Caco-2 (cell line): Measurements from ENCODE around the gene C16orf92. TPM values are rescaled to one million over a fixed set of nuclear protein-coding genes. Genes with fewer than 3 reads are reported as not detected.
"Not testable (repeated sequence)": the region's sequence is repeated elsewhere in the genome, so short reads cannot be mapped to it uniquely, and the experiment has no call there.

Experiments used
- BruUV-seq: library from RNA; stranded (reverse); fragments of 400-500 nt; replicated peaks from 2 replicates; lab custom pipeline; 2021; lab: Mats Ljungman, UMichigan
- CTCF ChIA-PET: fragments of 300-600 bp; sonication (Branson Sonifier 250); formaldehyde crosslinking; loops from one replicate; lab custom pipeline; 2022; ENCODE audit warnings: antibody characterized with exemption; lab: Charles Lee
- POLR2A ChIA-PET: fragments of 300-600 bp; sonication (Branson Sonifier 250); formaldehyde crosslinking; loops from one replicate; lab custom pipeline; 2022; ENCODE audit warnings: antibody characterized with exemption; lab: Charles Lee
- DNase-seq, 2 experiments: peaks; one replicate each; pipeline versions ENCODE4 v3.0.0 to v3.0.0-alpha.2; 2020 to 2022
- H3K27me3 ChIP-seq: replicated peaks from 2 replicates; pipeline ENCODE4 v1.6.0; 2011; ENCODE audit warnings: low read length; ENCODE audit not compliant: control insufficient read depth, insufficient read depth
- H3K36me3 ChIP-seq: 2 replicates; pipeline ENCODE4 v1.5.1; 2011; ENCODE audit warnings: low read length; ENCODE audit not compliant: control insufficient read depth, insufficient read depth
- H3K4me1 ChIP-seq: fragments of 250-450 bp; sonication (Bioruptor Pico); 2 replicates; pipeline ENCODE4 v1.5.1; 2020; ENCODE audit warnings: mild to moderate bottlenecking
- H3K4me3 ChIP-seq: 2 replicates; pipeline ENCODE4 v1.5.1; 2011; ENCODE audit warnings: low read depth, mild to moderate bottlenecking, control low read depth, low read length
- H3K9me3 ChIP-seq: fragments of 250-450 bp; sonication (Bioruptor Pico); 2 replicates; pipeline ENCODE4 v1.5.1; 2020; ENCODE audit warnings: mild to moderate bottlenecking, moderate library complexity
- H3K27ac Mint-ChIP-seq: one replicate; pipeline ENCODE4 v1.8.0; 2022; ENCODE audit warnings: mixed read lengths; ENCODE audit not compliant: unreplicated experiment
- H3K27me3 Mint-ChIP-seq: one replicate; pipeline ENCODE4 v1.8.0; 2022; ENCODE audit warnings: mixed read lengths; ENCODE audit not compliant: insufficient read depth, unreplicated experiment
- H3K36me3 Mint-ChIP-seq: one replicate; pipeline ENCODE4 v1.8.0; 2022; ENCODE audit warnings: mild to moderate bottlenecking, mixed read lengths; ENCODE audit not compliant: insufficient read depth, unreplicated experiment
- H3K4me1 Mint-ChIP-seq: one replicate; pipeline ENCODE4 v1.8.0; 2022; ENCODE audit warnings: low read depth, mixed read lengths; ENCODE audit not compliant: unreplicated experiment
- H3K4me3 Mint-ChIP-seq: one replicate; pipeline ENCODE4 v1.8.0; 2022; ENCODE audit warnings: mild to moderate bottlenecking, moderate library complexity, mixed read lengths; ENCODE audit not compliant: unreplicated experiment
- H3K9me3 Mint-ChIP-seq: one replicate; pipeline ENCODE4 v1.8.0; 2022; ENCODE audit warnings: mixed read lengths; ENCODE audit not compliant: unreplicated experiment
- CTCF ChIP-seq, 2 experiments: fragments of 200-600 bp in 1 of 2; IDR thresholded peaks; 1 replicate in 1 of 2; 2 replicates in 1 of 2; pipeline versions ENCODE4 v1.5.1 to v1.8.0; 2011 to 2022; ENCODE audit warnings: antibody characterized with exemption in 1 of 2, control low read depth in 1 of 2, inconsistent platforms in 1 of 2, low read depth in 1 of 2, low read length in 1 of 2, mild to moderate bottlenecking in 1 of 2, moderate library complexity in 1 of 2; ENCODE audit not compliant: insufficient read depth in 1 of 2, severe bottlenecking in 1 of 2, unreplicated experiment in 1 of 2
- intact Hi-C: fragments of 100-400 bp; cut with micrococcal nuclease; formaldehyde crosslinking; loops from one replicate; pipeline ENCODE4 v1.10.0; 2022; ENCODE audit not compliant: unreplicated experiment
- total RNA-seq: library from RNA; stranded (reverse); gene quantifications from 2 replicates; pipeline ENCODE4 v1.2.3, GENCODE V29; 2022

Gene C16orf92
- total RNA-seq, 1 experiment from 2014 or later, result not detected

- TF ChIP-seq CTCF (IDR thresholded peaks at IDR 0.05; ENCODE audit: insufficient read depth in 1 of 2, low read depth in 1 of 2, low read length in 1 of 2, severe bottlenecking in 1 of 2, unreplicated experiment in 1 of 2), result no peak
- intact Hi-C loops, result no loop called here
- Histone ChIP-seq H3K4me3 (no peak overlapping the region), H3K9me3 (no peaks in the 10 kb centered on the region), H3K4me1 (no peaks in the 10 kb centered on the region), H3K36me3 (no peaks in the 10 kb centered on the region), H3K27me3 (no peaks in the 10 kb centered on the region; the same call in 1 of the 2 replicates)
- no peak overlapping the region for H3K4me3 Mint-ChIP-seq
- H3K4me1 Mint-ChIP-seq, result no peaks in the 10 kb centered on the region
- BruUV-seq, result no TSS peak
- ChIA-PET POLR2A (no interaction called here), CTCF (no interaction called here)
- no peaks in the 10 kb centered on the region for H3K9me3 Mint-ChIP-seq
- peaks cover 7% of the 10 kb centered on the region for H3K27me3 Mint-ChIP-seq
- no peak for DNase-seq
- no peaks in the 10 kb centered on the region for H3K36me3 Mint-ChIP-seq
- no peak overlapping the region for H3K27ac Mint-ChIP-seq
These were observed 10.3 kb downstream of the C16orf92 start for GRCh38 chr16:30033270-30033669.

GRCh38 chr16:30040221-30040620 lies 17.2 kb downstream of the C16orf92 start:
- no peak for TF ChIP-seq CTCF (IDR thresholded peaks at IDR 0.05; ENCODE audit: insufficient read depth in 1 of 2, low read depth in 1 of 2, low read length in 1 of 2, severe bottlenecking in 1 of 2, unreplicated experiment in 1 of 2)
- no peaks in the 10 kb centered on the region for H3K4me1 ChIP-seq
- ChIA-PET POLR2A (no interaction called here), CTCF (no interaction called here)
- Mint-ChIP-seq H3K27me3 (peaks cover 3% of the 10 kb centered on the region), H3K36me3 (no peaks in the 10 kb centered on the region), H3K9me3 (no peaks in the 10 kb centered on the region), H3K4me1 (no peaks in the 10 kb centered on the region), H3K4me3 (no peak overlapping the region), H3K27ac (no peak overlapping the region)
- intact Hi-C loops, result no loop called here
- no peaks in the 10 kb centered on the region for H3K9me3 ChIP-seq
- no peak for DNase-seq
- no peak overlapping the region for H3K4me3 ChIP-seq
- no peaks in the 10 kb centered on the region for H3K36me3 ChIP-seq
- no peaks in the 10 kb centered on the region for H3K27me3 ChIP-seq
- BruUV-seq, result no TSS peak

GRCh38 chr16:30040690-30041089 lies 17.7 kb downstream of the C16orf92 start:
- H3K36me3 ChIP-seq, H3K27me3 Mint-ChIP-seq, H3K4me3 Mint-ChIP-seq, H3K36me3 Mint-ChIP-seq, H3K4me3 ChIP-seq, H3K4me1 ChIP-seq, intact Hi-C loops, BruUV-seq, H3K9me3 Mint-ChIP-seq, H3K27ac Mint-ChIP-seq, CTCF ChIA-PET, H3K27me3 ChIP-seq, POLR2A ChIA-PET, H3K9me3 ChIP-seq, DNase-seq, H3K4me1 Mint-ChIP-seq: not testable (repeated sequence)

- H3K9me3 ChIP-seq, result no peaks in the 10 kb centered on the region
- no peak for DNase-seq
- intact Hi-C loops, result no loop called here
- H3K36me3 Mint-ChIP-seq, result no peaks in the 10 kb centered on the region
- H3K27me3 Mint-ChIP-seq, result no peaks in the 10 kb centered on the region
- ChIA-PET CTCF (interaction anchor here (0.6 to 0.9 kb wide), 2 partner anchors 10 to 1101 kb away, joined by 3 to 4 read pairs; no protein-coding TSS in a partner anchor), POLR2A (no interaction called here)
- BruUV-seq, result no TSS peak
- H3K36me3 ChIP-seq, result no peaks in the 10 kb centered on the region
- H3K9me3 Mint-ChIP-seq, result no peaks in the 10 kb centered on the region
- no peak overlapping the region for H3K4me3 ChIP-seq
- no peak overlapping the region for H3K4me3 Mint-ChIP-seq
- H3K4me1 Mint-ChIP-seq, result no peaks in the 10 kb centered on the region
- no peak overlapping the region for H3K27ac Mint-ChIP-seq
- H3K4me1 ChIP-seq, result no peaks in the 10 kb centered on the region
- peak in 1 of 2 experiments; percentile 56 for TF ChIP-seq CTCF (IDR thresholded peaks at IDR 0.05; ENCODE audit: insufficient read depth in 1 of 2, low read depth in 1 of 2, low read length in 1 of 2, severe bottlenecking in 1 of 2, unreplicated experiment in 1 of 2)
- no peaks in the 10 kb centered on the region for H3K27me3 ChIP-seq
These were observed 18.8 kb downstream of the C16orf92 start for GRCh38 chr16:30041841-30042240.
